PC-3 (cell line): ENCODE results near the gene SPOP.

Experiments
- EZH2phosphoT487 ChIP-seq: fragments of 300-600 bp; sonication (generic); IDR thresholded peaks from 2 replicates; pipeline ENCODE4 v1.6.1; 2018; ENCODE audit warnings: mild to moderate bottlenecking, antibody characterized with exemption, low read length, borderline replicate concordance
- TF ChIP-seq, protein P1 (sequence below): fragments of 300-600 bp; sonication (generic); conservative IDR thresholded peaks from 2 replicates; pipeline ENCODE4 v1.5.1; 2017; ENCODE audit warnings: antibody characterized with exemption, low read depth, mild to moderate bottlenecking, low read length

DNA sequence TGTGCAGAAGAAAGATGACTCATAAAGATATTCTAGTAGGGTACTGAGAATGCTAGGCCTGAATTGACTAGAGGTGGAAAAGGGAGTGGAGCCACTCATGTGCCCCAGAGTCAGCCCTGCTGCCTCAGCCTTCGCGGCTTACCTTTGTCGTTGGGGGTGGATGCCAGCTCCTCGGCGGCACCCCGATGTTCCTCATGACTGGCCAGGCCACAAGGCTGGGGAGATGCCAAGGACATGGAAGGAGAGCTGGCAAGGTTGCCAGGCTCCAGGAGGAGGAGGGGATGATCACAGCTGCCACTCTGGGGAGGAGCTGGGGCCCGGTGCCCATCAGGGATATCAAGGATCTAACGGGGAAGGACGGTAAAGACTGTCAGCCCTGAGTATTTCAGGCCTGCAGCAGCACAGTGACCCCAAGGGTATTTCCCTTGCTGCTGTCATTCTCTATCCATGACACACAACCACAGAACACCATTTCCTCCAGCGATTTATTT lies 39.5 kb upstream of the SPOP start:
- TF ChIP-seq, protein P1, sequence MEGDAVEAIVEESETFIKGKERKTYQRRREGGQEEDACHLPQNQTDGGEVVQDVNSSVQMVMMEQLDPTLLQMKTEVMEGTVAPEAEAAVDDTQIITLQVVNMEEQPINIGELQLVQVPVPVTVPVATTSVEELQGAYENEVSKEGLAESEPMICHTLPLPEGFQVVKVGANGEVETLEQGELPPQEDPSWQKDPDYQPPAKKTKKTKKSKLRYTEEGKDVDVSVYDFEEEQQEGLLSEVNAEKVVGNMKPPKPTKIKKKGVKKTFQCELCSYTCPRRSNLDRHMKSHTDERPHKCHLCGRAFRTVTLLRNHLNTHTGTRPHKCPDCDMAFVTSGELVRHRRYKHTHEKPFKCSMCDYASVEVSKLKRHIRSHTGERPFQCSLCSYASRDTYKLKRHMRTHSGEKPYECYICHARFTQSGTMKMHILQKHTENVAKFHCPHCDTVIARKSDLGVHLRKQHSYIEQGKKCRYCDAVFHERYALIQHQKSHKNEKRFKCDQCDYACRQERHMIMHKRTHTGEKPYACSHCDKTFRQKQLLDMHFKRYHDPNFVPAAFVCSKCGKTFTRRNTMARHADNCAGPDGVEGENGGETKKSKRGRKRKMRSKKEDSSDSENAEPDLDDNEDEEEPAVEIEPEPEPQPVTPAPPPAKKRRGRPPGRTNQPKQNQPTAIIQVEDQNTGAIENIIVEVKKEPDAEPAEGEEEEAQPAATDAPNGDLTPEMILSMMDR, result no peak
- no peak for TF ChIP-seq EZH2phosphoT487
